A549 (cell line): ENCODE data around the gene MAGI2.

Experiments
- CHD2 ChIP-seq: fragments of 150-350 bp; IDR thresholded peaks from 2 replicates; pipeline ENCODE4 v1.6.1; 2014; ENCODE audit warnings: low read length; ENCODE audit not compliant: partially characterized antibody
- EP300 ChIP-seq, 2 experiments: fragments of >200 bp; sonication (Bioruptor Twin); formaldehyde crosslinking; IDR thresholded peaks; 2 replicates in 1 of 2; 3 replicates in 1 of 2; pipeline ENCODE4 v1.6.1; 2016 to 2017
- RCOR1 ChIP-seq: fragments of 150-350 bp; IDR thresholded peaks from 2 replicates; pipeline ENCODE4 v1.6.1; 2014; ENCODE audit warnings: antibody characterized with exemption, low read length, low read depth
- SREBF2 ChIP-seq: fragments of 450-650 bp; IDR thresholded peaks from 2 replicates; pipeline ENCODE4 v1.6.1; 2014; ENCODE audit warnings: mild to moderate bottlenecking, moderate library complexity
- ZNF302 ChIP-seq: fragments of 250-450 bp; sonication (Bioruptor Pico); IDR thresholded peaks from 2 replicates; pipeline ENCODE4 v1.9.0; 2021; ENCODE audit warnings: inconsistent platforms, mild to moderate bottlenecking, moderate library complexity
- TF ChIP-seq, protein P1 (sequence below): fragments of >200 bp; sonication (Bioruptor Twin); formaldehyde crosslinking; IDR thresholded peaks from 3 replicates; pipeline ENCODE4 v1.5.1; 2016
- TF ChIP-seq, protein P2 (sequence below): fragments of 200-600 bp; sonication (generic); IDR thresholded peaks from 2 replicates; pipeline ENCODE4 v1.6.1; 2016; ENCODE audit warnings: antibody characterized with exemption, mild to moderate bottlenecking, moderate library complexity
- TF ChIP-seq, protein P3 (sequence below): IDR thresholded peaks from 2 replicates; pipeline ENCODE4 v1.6.1; 2012
- TF ChIP-seq, protein P4 (sequence below): fragments of 450-650 bp; IDR thresholded peaks from 2 replicates; pipeline ENCODE4 v1.6.1; 2014; ENCODE audit warnings: antibody characterized with exemption

DNA sequence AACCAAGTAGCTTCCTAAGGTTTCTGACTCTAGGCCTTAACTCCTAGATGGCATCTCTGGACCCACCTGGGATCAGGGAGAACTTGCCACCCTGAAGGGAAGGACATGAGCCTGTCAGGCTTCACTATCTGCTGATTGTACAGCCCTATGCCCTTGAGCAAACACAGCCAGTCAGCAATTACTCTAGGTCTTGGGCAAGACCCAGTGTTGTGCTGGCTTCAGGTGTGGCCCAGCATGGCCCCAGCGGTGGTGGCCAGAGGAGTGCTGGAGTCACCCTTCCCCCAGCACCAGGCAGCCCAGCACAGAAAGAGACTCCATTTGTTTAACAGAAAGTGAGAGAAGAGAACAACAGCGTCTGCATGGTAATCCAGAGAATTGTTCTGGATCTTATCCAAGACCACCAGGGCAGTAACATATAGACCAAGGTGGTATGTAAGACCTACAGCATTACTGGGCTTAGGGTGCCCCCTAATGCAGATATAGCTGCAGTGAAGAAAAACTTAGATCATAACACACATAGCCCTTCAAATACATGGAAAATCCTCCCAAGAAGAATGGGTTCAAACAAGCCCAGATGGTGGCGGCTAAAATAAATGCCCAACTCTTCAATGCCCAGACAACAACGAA lies 207.7 kb downstream of the MAGI2 start:
- TF ChIP-seq, protein P1, sequence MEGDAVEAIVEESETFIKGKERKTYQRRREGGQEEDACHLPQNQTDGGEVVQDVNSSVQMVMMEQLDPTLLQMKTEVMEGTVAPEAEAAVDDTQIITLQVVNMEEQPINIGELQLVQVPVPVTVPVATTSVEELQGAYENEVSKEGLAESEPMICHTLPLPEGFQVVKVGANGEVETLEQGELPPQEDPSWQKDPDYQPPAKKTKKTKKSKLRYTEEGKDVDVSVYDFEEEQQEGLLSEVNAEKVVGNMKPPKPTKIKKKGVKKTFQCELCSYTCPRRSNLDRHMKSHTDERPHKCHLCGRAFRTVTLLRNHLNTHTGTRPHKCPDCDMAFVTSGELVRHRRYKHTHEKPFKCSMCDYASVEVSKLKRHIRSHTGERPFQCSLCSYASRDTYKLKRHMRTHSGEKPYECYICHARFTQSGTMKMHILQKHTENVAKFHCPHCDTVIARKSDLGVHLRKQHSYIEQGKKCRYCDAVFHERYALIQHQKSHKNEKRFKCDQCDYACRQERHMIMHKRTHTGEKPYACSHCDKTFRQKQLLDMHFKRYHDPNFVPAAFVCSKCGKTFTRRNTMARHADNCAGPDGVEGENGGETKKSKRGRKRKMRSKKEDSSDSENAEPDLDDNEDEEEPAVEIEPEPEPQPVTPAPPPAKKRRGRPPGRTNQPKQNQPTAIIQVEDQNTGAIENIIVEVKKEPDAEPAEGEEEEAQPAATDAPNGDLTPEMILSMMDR: no peak
- TF ChIP-seq, protein P2, sequence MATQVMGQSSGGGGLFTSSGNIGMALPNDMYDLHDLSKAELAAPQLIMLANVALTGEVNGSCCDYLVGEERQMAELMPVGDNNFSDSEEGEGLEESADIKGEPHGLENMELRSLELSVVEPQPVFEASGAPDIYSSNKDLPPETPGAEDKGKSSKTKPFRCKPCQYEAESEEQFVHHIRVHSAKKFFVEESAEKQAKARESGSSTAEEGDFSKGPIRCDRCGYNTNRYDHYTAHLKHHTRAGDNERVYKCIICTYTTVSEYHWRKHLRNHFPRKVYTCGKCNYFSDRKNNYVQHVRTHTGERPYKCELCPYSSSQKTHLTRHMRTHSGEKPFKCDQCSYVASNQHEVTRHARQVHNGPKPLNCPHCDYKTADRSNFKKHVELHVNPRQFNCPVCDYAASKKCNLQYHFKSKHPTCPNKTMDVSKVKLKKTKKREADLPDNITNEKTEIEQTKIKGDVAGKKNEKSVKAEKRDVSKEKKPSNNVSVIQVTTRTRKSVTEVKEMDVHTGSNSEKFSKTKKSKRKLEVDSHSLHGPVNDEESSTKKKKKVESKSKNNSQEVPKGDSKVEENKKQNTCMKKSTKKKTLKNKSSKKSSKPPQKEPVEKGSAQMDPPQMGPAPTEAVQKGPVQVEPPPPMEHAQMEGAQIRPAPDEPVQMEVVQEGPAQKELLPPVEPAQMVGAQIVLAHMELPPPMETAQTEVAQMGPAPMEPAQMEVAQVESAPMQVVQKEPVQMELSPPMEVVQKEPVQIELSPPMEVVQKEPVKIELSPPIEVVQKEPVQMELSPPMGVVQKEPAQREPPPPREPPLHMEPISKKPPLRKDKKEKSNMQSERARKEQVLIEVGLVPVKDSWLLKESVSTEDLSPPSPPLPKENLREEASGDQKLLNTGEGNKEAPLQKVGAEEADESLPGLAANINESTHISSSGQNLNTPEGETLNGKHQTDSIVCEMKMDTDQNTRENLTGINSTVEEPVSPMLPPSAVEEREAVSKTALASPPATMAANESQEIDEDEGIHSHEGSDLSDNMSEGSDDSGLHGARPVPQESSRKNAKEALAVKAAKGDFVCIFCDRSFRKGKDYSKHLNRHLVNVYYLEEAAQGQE: no peak
- TF ChIP-seq CHD2: no peak
- TF ChIP-seq RCOR1: no peak
- TF ChIP-seq, protein P3, sequence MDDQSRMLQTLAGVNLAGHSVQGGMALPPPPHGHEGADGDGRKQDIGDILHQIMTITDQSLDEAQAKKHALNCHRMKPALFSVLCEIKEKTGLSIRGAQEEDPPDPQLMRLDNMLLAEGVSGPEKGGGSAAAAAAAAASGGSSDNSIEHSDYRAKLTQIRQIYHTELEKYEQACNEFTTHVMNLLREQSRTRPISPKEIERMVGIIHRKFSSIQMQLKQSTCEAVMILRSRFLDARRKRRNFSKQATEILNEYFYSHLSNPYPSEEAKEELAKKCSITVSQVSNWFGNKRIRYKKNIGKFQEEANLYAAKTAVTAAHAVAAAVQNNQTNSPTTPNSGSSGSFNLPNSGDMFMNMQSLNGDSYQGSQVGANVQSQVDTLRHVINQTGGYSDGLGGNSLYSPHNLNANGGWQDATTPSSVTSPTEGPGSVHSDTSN: no peak
- TF ChIP-seq EP300 (IDR thresholded peaks at IDR 0.05): no peak
- TF ChIP-seq ZNF302 (CRISPR knock-in tag): no peak
- TF ChIP-seq, protein P4, sequence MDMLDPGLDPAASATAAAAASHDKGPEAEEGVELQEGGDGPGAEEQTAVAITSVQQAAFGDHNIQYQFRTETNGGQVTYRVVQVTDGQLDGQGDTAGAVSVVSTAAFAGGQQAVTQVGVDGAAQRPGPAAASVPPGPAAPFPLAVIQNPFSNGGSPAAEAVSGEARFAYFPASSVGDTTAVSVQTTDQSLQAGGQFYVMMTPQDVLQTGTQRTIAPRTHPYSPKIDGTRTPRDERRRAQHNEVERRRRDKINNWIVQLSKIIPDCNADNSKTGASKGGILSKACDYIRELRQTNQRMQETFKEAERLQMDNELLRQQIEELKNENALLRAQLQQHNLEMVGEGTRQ: no peak
- TF ChIP-seq SREBF2: no peak
